Measurements from ENCODE around the gene ARID3B.

GRCh38 chr15:74519311-74519710 lies 21.7 kb upstream of the ARID3B start:
- no peak for TF ChIP-seq REST (IDR thresholded peaks at IDR 0.05; ENCODE audit: insufficient read depth in 1 of 2, low read depth in 2 of 2, low read length in 2 of 2)
- TF ChIP-seq POLR2AphosphoS5 (IDR thresholded peaks at IDR 0.05; ENCODE audit: low read depth, low read length) = no peak
- no peak for TF ChIP-seq TAF1 (IDR thresholded peaks at IDR 0.05; ENCODE audit: borderline replicate concordance, insufficient read depth, low read length)
- no peak for TF ChIP-seq SIN3A (IDR thresholded peaks at IDR 0.05; ENCODE audit: borderline replicate concordance, insufficient read depth, low read length)
- TF ChIP-seq FOXP2 (optimal IDR thresholded peaks at IDR 0.05; ENCODE audit: borderline replicate concordance, extremely low read depth, extremely low read length, insufficient read depth) = no peak
